ENCODE results near the gene MARVELD2. TPM values are rescaled to one million over a fixed set of nuclear protein-coding genes. Genes with fewer than 3 reads are reported as not detected.
"Not testable (repeated sequence)": the region's sequence is repeated elsewhere in the genome, so short reads cannot be mapped to it uniquely, and the experiment has no call there.

Gene MARVELD2, protein sequence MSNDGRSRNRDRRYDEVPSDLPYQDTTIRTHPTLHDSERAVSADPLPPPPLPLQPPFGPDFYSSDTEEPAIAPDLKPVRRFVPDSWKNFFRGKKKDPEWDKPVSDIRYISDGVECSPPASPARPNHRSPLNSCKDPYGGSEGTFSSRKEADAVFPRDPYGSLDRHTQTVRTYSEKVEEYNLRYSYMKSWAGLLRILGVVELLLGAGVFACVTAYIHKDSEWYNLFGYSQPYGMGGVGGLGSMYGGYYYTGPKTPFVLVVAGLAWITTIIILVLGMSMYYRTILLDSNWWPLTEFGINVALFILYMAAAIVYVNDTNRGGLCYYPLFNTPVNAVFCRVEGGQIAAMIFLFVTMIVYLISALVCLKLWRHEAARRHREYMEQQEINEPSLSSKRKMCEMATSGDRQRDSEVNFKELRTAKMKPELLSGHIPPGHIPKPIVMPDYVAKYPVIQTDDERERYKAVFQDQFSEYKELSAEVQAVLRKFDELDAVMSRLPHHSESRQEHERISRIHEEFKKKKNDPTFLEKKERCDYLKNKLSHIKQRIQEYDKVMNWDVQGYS
- 0.52 TPM for total RNA-seq
- polyA plus RNA-seq: 1 to 10 TPM in 1 of 4 donors, under 1 TPM in 3; 0.07 to 1.4 (median 0.90) TPM

DNA sequence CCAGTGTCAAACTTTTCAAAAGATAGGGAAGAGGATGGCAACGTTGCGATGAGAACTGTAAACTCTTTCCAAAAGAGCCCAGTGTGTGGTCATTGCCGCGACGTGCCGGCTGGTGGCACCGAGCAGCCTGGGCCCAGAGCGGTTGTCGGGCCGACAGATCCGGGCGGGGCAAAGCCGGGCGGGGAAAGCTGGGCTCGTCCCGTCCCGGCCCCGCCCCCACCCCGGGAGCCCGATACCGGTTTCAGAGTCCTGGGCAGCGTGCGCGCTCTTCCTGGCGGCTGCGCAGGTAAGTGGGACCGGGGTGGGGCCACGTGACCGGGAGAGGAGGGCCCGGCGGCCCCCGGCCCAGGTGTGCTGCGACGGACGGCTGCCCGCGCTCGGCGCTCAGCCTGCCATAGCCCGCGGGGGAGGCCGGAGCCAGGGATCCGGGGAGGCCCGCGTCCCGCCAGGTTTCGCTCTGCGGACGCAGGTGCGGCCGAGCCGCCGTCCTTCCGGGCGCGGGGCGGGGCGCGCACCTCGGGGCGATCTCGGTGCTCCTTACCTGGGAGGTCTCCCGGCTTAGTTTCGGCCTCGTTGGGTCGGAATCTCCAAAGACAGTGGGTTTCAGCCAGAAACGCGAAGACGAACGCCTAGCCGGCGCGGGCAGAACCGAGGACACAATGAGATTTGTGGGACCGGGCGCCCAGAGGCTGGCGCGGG lies at the start of gene MARVELD2:
TSS of gene MARVELD2 (plus strand) at position 232 of the 699 bp plus-strand sequence. CDS start 4,270 bp downstream, outside the sequence.
- no peaks in the 10 kb centered on the region for H3K9me3 Mint-ChIP-seq
- H3K4me1 ChIP-seq (ENCODE audit: control insufficient read depth, insufficient read depth, low read length, poor library complexity, severe bottlenecking): peaks cover 5% of the 10 kb centered on the region
- peaks cover 0 to 16% (median 7%) of the 10 kb centered on the region in 4 donors for H3K4me1 Mint-ChIP-seq
- H3K4me3 Mint-ChIP-seq: peak within 1 kb of the TSS; percentile 67 to 87 (median 74)
- H3K27ac ChIP-seq (ENCODE audit: insufficient read depth, low read length, poor library complexity, severe bottlenecking): peak within 1 kb of the TSS; percentile 41
- no peaks in the 10 kb centered on the region for H3K27me3 ChIP-seq (ENCODE audit: control insufficient read depth, insufficient read depth, low read length)
- H3K36me3 Mint-ChIP-seq: peaks cover 5% of the 10 kb centered on the region
- peak; percentile 67 to 73 for ATAC-seq (ENCODE audit: low read depth in 2 of 2)
- H3K9me3 ChIP-seq (ENCODE audit: control insufficient read depth in 2 of 2, low read length in 2 of 2): no peaks in the 10 kb centered on the region
- H3K27me3 Mint-ChIP-seq: no peaks in the 10 kb centered on the region
- peaks cover 6% of the 10 kb centered on the region for H3K36me3 ChIP-seq (ENCODE audit: control insufficient read depth, insufficient read depth, low read length)
- H3K27ac Mint-ChIP-seq: peak within 1 kb of the TSS; percentile 55 to 92 (median 72)
- H3K4me3 ChIP-seq (ENCODE audit: low read depth, low read length): peak within 1 kb of the TSS; percentile 60
- peak; percentile 24 to 33 (median 28) for DNase-seq

DNA sequence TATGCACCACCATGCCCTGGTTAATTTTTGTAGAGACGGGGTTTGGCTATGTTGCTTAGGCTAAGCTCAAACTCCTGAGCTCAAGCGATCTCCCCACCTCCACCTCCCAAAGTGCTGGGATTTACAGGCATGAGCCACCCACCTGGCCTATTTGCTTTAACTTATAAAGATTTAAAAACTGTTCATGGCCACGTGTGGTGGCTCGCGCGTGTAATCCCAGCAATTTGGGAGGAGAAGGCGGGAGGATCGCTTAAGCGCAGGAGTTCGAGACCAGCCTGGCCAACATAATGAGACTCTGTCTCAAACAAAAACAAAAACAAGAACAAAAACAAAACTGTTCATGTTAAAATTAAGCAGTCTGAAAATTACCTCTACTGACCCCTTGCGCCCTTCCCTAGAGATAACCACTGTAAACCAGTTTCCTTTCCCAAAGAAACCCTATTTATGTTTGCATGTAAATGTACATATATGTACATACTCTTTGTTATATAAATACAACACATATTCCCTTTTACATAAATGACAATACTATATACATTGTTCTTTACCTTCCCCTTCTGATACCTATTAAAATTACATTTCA lies 47.1 kb upstream of the MARVELD2 start:
- no peak for DNase-seq
- Histone ChIP-seq H3K4me3 (ENCODE audit: low read depth, low read length) (peak overlapping the region; percentile 96), H3K4me1 (ENCODE audit: control insufficient read depth, insufficient read depth, low read length, poor library complexity, severe bottlenecking) (peaks cover 33% of the 10 kb centered on the region), H3K36me3 (ENCODE audit: control insufficient read depth, insufficient read depth, low read length) (peaks cover 29% of the 10 kb centered on the region), H3K27me3 (ENCODE audit: control insufficient read depth, insufficient read depth, low read length) (no peaks in the 10 kb centered on the region), H3K9me3 (ENCODE audit: control insufficient read depth in 2 of 2, low read length in 2 of 2) (no peaks in the 10 kb centered on the region), H3K27ac (ENCODE audit: insufficient read depth, low read length, poor library complexity, severe bottlenecking) (peak overlapping the region; percentile 99)
- peak overlapping the region; percentile 95 to 99 (median 97) for H3K4me3 Mint-ChIP-seq
- H3K9me3 Mint-ChIP-seq: no peaks in the 10 kb centered on the region
- peaks cover 21 to 78% (median 36%) of the 10 kb centered on the region in 4 donors for H3K4me1 Mint-ChIP-seq
- H3K27ac Mint-ChIP-seq: peak overlapping the region; percentile 98 to 99 (median 98)
- no peak for ATAC-seq (ENCODE audit: low read depth in 2 of 2)
- H3K36me3 Mint-ChIP-seq: peaks cover 18% of the 10 kb centered on the region
- H3K27me3 Mint-ChIP-seq: no peaks in the 10 kb centered on the region

DNA sequence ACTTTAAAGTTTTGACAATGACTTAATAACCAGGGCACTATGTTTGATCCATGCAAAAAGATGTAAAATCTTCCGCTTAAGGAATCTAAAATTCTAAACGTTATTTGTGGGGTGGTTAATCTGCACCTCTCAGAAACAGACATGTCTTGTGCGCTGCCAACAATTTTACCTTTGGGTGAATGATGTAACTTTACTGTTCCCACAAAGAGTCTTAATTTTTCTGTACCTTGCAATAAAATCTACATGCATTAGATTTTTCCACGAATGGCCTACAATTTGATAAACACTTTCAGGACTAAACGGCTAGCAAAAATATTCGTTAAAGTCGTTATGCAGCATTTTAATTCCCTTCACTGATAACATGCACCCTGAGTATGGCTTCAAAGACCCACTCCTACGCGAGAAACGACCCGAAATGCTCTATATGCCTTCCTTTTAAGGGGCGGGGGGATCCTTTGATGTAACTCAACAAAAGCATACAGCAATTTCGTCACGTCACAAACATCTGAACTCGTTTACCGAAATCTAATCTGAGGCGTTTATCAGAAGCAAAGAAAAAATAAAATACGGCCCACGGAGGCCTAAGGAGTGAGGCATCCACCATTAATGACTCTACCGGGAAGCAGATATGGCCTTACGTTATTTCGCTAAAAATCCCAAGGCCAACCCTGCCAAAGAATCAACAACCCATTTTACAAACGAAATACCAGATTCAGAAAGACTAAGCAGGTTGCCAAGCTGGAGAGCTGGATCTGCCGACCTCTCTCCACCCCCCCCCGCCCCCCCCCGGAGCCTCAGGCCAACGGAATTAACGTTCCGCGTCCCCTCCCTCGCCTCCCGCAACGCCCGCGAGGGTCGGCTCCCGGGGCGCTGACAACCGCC lies 46.2 kb upstream of the MARVELD2 start:
- Histone ChIP-seq H3K27ac (ENCODE audit: insufficient read depth, low read length, poor library complexity, severe bottlenecking) (peak overlapping the region; percentile 99), H3K4me1 (ENCODE audit: control insufficient read depth, insufficient read depth, low read length, poor library complexity, severe bottlenecking) (peaks cover 33% of the 10 kb centered on the region), H3K4me3 (ENCODE audit: low read depth, low read length) (peak overlapping the region; percentile 96), H3K36me3 (ENCODE audit: control insufficient read depth, insufficient read depth, low read length) (peaks cover 27% of the 10 kb centered on the region), H3K27me3 (ENCODE audit: control insufficient read depth, insufficient read depth, low read length) (no peaks in the 10 kb centered on the region), H3K9me3 (ENCODE audit: control insufficient read depth in 2 of 2, low read length in 2 of 2) (no peaks in the 10 kb centered on the region)
- Mint-ChIP-seq H3K4me3 (peak overlapping the region; percentile 95 to 99 (median 97)), H3K36me3 (peaks cover 18% of the 10 kb centered on the region), H3K4me1 (peaks cover 26 to 74% (median 36%) of the 10 kb centered on the region in 4 donors), H3K27ac (peak overlapping the region; percentile 98 to 99 (median 98)), H3K9me3 (no peaks in the 10 kb centered on the region), H3K27me3 (no peaks in the 10 kb centered on the region)
- DNase-seq: peak; percentile 12 to 49 (median 47)
- ATAC-seq (ENCODE audit: low read depth in 2 of 2): no peak

DNA sequence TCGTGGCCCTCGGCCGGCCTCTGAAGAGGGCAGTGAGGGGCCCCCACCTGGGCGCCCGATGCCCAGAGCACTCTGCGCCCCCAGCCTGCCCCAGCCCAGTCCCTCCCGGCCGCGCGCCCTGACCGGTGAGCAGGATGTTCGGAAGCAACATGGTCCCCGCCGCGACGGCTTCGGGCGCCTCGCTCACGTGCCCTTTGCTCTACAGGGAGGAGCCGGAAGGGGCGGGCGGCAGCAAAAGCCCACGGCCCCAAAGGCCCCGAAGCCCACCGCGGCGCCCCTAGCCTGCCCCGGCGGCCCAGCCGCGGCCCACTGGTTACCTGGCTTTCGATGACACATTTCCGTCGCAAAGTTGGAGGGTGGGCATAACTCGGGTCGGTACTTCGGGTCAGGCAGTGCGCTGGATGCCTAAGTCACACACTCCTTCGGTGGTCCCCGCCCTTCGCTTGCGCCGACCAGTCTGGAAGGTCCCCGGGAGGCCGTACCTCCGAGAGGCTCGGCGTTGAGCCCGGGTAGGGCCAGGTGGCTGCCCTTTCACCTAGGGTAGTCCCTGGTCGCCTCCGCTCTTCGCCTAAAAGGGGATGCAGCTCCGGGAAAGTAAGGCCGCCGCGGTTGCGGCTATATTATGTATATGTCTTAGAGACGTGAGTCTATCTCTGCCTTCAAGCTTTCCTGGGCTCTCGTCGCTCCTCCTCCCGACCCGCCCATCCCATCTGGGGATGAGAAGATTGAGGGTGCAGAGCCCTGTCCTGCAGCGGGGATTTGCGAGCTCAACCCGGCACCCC lies 45.4 kb upstream of the MARVELD2 start, which contains the start of the genes AK6, RAD17 and TAF9:
TSS of gene AK6 (minus strand) at position 181 of the 782 bp plus-strand sequence. CDS start at position 151, 30 bp downstream.
TSS of gene RAD17 (plus strand) at position 479 of the 782 bp plus-strand sequence. CDS start 2,391 bp downstream, outside the sequence.
TSS of gene TAF9 (minus strand) at position 181 of the 782 bp plus-strand sequence. CDS start 3,783 bp downstream, outside the sequence.
- peaks cover 22% of the 10 kb centered on the region for H3K36me3 ChIP-seq (ENCODE audit: control insufficient read depth, insufficient read depth, low read length)
- DNase-seq (peak; percentile 87 to 96 (median 95)), ATAC-seq (ENCODE audit: low read depth in 2 of 2) (peak; percentile 93 to 94)
- peak within 1 kb of the TSS; percentile 95 to 99 (median 97) for H3K4me3 Mint-ChIP-seq
- H3K4me1 ChIP-seq (ENCODE audit: control insufficient read depth, insufficient read depth, low read length, poor library complexity, severe bottlenecking): peaks cover 33% of the 10 kb centered on the region
- H3K27me3 ChIP-seq (ENCODE audit: control insufficient read depth, insufficient read depth, low read length): no peaks in the 10 kb centered on the region
- H3K9me3 ChIP-seq (ENCODE audit: control insufficient read depth in 2 of 2, low read length in 2 of 2): no peaks in the 10 kb centered on the region
- H3K36me3 Mint-ChIP-seq: peaks cover 20% of the 10 kb centered on the region
- H3K4me3 ChIP-seq (ENCODE audit: low read depth, low read length): peak within 1 kb of the TSS; percentile 96
- H3K9me3 Mint-ChIP-seq: no peaks in the 10 kb centered on the region
- peak within 1 kb of the TSS; percentile 98 to 99 (median 99) for H3K27ac Mint-ChIP-seq
- no peaks in the 10 kb centered on the region for H3K27me3 Mint-ChIP-seq
- peak within 1 kb of the TSS; percentile 99 for H3K27ac ChIP-seq (ENCODE audit: insufficient read depth, low read length, poor library complexity, severe bottlenecking)
- H3K4me1 Mint-ChIP-seq: peaks cover 29 to 69% (median 33%) of the 10 kb centered on the region in 4 donors

DNA sequence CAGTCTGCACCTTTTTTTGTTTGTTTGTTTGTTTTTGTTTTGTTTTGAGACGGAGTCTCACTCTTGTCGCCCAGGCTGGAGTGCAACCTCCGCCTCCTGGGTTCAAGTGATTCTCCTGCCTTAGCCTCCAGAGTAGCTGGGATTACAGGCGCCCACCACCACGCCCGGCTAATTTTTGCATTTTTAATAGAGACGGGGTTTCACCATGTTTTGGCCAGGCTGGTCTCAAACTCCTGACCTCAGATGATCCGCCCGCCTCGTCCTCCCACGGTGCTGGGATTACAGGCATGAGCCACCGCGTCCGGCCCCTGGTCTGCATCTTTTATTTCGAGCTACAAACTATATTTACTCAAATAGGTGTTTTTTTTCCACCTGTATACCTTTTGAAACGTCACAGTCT lies 44.6 kb upstream of the MARVELD2 start:
- H3K9me3 ChIP-seq (ENCODE audit: control insufficient read depth in 2 of 2, low read length in 2 of 2); ATAC-seq (ENCODE audit: low read depth in 2 of 2); DNase-seq; H3K27me3 Mint-ChIP-seq; H3K27me3 ChIP-seq (ENCODE audit: control insufficient read depth, insufficient read depth, low read length); H3K9me3 Mint-ChIP-seq: not testable (repeated sequence)
- Histone ChIP-seq H3K4me3 (ENCODE audit: low read depth, low read length) (peak overlapping the region; percentile 88), H3K36me3 (ENCODE audit: control insufficient read depth, insufficient read depth, low read length) (peaks cover 20% of the 10 kb centered on the region), H3K27ac (ENCODE audit: insufficient read depth, low read length, poor library complexity, severe bottlenecking) (peak overlapping the region; percentile 99), H3K4me1 (ENCODE audit: control insufficient read depth, insufficient read depth, low read length, poor library complexity, severe bottlenecking) (peaks cover 33% of the 10 kb centered on the region)
- H3K4me3 Mint-ChIP-seq: peak overlapping the region; percentile 95 to 98 (median 96)
- H3K4me1 Mint-ChIP-seq: peaks cover 25 to 61% (median 31%) of the 10 kb centered on the region in 4 donors
- H3K36me3 Mint-ChIP-seq: peaks cover 12% of the 10 kb centered on the region
- H3K27ac Mint-ChIP-seq: peak overlapping the region; percentile 98 to 99 (median 99)

DNA sequence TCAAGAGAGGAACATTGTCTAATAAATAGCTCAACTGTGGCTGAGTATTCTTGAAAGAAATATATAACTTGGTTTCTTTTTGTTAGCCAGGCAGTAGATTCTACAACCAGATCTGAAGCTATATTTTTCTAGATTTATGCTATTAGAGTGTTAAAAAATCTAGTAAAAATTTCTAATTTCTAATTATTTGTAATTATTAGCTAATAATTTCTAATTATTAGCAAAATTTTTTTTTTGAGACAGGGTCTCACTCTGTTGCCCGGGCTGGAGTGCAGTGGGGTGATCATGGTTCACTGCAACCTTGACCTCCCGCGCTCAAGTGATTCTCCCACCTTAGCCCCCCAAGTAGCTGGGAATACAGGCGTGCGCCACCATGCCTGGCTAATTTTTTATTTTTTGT lies 42.5 kb upstream of the MARVELD2 start:
- Histone ChIP-seq H3K36me3 (ENCODE audit: control insufficient read depth, insufficient read depth, low read length) (peaks cover 14% of the 10 kb centered on the region), H3K9me3 (ENCODE audit: control insufficient read depth in 2 of 2, low read length in 2 of 2) (no peaks in the 10 kb centered on the region), H3K27me3 (ENCODE audit: control insufficient read depth, insufficient read depth, low read length) (no peaks in the 10 kb centered on the region), H3K4me1 (ENCODE audit: control insufficient read depth, insufficient read depth, low read length, poor library complexity, severe bottlenecking) (peaks cover 31% of the 10 kb centered on the region), H3K27ac (ENCODE audit: insufficient read depth, low read length, poor library complexity, severe bottlenecking) (no peak overlapping the region), H3K4me3 (ENCODE audit: low read depth, low read length) (no peak overlapping the region)
- no peak overlapping the region for H3K27ac Mint-ChIP-seq
- no peaks in the 10 kb centered on the region for H3K27me3 Mint-ChIP-seq
- H3K4me3 Mint-ChIP-seq: peak overlapping the region in 1 of 4 donors; percentile 58
- DNase-seq (no peak), ATAC-seq (ENCODE audit: low read depth in 2 of 2) (no peak)
- H3K4me1 Mint-ChIP-seq: peaks cover 23 to 46% (median 28%) of the 10 kb centered on the region in 4 donors
- H3K36me3 Mint-ChIP-seq: peaks cover 13% of the 10 kb centered on the region
- H3K9me3 Mint-ChIP-seq: no peaks in the 10 kb centered on the region

Measured in CD4-positive, CD25-positive, alpha-beta regulatory T cell (primary cell).